Epidermal melanocyte (primary cell): Measurements from ENCODE around the gene LRRN2.

Source experiments
- DNase-seq: peaks from one replicate; pipeline ENCODE4 v3.0.0; 2011; ENCODE audit warnings: low spot score; ENCODE audit not compliant: insufficient read length

The LRRN2 gene

DNA sequence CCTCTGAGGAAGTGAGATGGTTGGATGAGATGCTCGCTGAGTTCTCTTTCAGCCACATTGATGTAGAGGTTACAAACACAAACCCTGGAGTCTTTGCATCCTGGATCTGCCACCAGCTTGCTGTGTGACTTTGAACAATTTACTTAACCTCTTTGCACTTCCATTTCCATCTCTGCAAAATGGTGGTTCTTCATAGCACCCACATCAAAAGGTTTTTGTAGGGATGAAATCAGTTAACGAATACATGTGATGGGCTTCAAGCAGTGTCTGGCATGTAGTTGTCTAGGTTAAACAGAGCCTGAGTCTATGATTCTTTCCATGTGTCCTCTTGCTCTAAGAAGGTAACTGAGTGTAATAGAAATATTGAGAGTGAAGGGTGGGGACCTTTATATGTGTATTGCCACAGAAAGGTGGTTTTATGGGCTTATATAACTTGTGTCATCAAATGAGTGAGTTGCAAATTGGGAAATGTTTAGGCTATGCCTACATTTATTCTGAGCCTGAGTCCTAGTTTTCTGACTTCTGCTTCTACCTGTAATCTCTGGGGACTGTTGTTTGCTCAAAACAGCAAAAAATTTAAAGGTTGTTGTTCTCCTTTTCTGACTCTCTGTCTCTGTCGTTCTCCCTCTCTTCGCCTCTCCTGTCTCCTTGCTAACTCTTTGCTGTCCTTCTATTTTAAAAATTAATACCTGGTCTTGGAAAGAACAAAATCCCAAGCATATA, 27.3 kb upstream of the LRRN2 start:
- DNase-seq, result no peak

DNA sequence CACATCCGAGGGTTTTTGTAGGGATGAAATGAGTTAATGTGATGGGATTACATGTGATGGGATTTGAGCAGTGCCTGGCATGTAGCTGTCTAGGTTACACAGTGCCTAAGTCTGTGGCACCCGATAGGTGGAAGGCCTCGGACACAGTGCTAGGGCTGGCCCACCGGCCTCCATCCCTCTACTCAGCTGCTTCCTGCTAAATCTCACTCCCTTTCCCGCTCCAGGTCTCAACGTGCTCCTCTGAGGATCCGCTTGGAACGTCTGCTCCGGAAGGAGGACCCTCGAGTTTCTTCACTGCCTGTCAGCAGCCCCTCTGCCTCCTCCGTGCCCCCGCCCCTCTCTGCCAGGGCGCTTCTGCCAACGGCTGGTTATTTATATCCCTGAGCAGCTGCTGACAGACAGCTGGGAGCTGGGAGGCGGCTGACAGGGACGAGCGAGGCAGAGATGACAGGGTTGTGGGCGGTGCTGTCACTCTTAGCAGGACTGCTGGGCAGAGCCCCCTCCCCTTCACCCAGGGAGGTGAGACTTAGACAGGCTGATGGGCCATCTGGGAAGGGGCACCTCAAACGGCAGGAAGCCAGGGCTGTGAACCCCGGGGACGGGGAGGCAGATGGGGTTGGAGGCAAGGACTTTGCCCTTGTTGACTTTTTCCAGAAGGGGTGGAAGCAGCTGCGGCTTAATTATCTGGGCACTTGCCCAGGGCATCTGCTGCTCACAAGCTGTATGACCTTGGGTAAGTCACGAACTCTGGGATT, 26.6 kb upstream of the LRRN2 start:
- DNase-seq, result no peak

- no peak for DNase-seq
Observed at GRCh38 chr1:204711103-204711946, 25.8 kb upstream of the LRRN2 start.

GRCh38 chr1:204709960-204710912, 24.7 kb upstream of the LRRN2 start:
- no peak for DNase-seq

DNA sequence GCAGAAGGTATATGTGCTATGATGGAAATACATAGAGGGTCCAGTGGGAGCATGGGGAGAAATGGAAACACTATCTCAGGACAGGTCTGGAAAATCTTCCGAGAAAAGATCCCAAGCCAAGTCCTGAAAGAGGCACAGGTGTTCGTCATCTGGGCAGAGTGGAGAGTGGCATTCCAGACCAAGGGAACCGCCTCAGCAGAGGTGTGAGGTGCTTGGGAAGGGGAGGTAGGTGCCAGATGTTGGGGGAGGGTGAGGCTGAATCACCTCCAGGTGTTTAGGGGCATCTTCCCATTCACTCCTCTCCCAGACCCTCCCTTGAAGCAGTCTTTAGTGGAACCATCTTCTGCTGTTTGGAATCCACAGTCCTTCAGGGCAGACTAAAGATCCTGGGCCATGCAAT, 23.5 kb upstream of the LRRN2 start:
- no peak for DNase-seq

- DNase-seq, result no peak
Observed at GRCh38 chr1:204706838-204707509, 21.4 kb upstream of the LRRN2 start.

DNA sequence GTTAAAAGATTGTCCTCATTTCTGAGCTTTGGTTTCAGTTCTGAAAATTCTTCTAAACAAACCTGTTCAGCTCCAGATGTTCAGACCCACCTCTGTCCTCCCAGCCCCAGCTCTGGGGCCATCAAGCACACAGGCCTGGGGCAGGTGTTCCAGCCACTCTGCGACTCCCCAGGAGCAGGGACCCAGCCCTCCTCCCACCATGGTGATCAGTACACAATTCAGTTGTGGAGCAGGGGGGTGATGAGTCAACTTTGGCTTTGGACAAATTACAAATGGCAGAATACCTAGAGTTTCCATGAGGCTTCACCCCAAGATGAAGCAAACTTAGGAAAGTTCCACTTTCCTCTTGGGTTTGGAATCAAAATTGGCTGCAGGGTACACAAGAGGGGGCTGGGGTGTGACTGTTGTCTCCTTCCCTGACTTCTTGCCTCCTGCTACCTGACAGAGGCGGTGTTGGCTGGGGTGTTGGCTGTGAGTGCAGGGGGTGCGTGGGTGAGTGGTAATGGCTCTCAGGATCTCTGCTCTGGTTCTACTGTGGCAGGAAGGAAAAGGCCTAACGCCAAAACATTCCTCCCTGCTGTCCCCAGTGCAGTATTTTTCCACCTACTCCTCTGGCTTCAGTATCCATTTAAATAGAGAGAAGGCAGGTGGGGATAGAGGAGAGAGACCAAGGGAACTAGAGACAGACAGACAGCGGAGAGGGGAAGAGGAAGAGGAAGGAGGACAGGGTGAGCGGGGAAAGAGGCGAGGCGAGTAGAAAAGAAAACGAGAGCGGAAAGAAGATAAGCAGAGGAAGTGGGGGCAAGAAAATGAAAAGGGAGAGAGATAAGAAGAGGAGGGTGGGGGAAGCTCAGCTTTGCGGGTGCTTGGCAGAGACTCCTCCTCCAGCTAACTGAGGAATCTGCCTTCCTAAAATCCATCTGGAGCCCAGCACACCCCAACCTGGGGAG, 20.6 kb upstream of the LRRN2 start:
- DNase-seq, result no peak

DNA sequence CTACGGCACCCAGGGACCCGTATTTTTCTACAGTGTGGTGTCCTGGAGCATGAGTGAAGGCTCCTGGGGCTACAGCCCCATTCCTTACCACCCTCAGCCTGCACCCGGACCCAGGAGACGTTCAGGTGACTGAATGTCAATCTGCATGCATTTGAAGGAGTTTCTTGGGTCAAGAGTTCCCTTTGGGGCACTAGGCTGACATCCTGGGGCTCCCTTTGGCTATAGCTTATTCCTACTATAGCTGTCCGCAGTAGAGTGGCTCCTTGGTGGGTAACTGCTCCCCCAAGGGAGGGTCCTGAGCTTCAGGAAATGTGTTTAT, 19.9 kb upstream of the LRRN2 start:
- no peak for DNase-seq

DNA sequence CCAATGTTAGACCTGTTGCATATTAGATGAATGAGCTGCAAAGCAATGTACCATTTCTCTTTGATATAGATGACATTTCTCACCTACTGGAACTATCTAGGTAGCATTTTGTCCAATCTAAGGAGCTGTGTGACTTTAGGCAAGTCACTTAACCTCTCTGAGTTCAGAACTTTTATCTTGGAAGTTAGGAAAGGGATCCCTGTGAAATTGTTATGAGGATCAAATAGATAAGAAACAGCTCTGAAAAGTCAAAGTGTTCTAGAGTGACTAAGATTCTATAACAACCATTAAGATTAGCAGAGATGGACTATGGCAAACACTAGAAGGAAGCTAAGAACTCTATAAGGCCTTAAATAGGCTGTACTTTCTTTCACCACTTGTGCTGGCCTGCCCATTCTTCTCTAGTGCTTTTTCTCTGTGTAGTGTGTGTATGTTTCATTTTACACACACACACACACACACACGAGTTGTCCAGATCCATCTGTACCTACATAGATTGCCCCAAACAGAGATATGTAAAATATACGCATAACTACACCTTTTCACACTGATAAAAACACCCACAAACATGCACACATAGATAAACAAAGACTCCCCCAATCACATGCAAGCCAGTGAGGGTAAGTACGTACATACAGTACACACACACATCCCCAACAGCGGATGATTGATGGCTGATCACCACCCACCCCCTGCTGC, 19.4 kb upstream of the LRRN2 start:
- DNase-seq, result no peak

DNA sequence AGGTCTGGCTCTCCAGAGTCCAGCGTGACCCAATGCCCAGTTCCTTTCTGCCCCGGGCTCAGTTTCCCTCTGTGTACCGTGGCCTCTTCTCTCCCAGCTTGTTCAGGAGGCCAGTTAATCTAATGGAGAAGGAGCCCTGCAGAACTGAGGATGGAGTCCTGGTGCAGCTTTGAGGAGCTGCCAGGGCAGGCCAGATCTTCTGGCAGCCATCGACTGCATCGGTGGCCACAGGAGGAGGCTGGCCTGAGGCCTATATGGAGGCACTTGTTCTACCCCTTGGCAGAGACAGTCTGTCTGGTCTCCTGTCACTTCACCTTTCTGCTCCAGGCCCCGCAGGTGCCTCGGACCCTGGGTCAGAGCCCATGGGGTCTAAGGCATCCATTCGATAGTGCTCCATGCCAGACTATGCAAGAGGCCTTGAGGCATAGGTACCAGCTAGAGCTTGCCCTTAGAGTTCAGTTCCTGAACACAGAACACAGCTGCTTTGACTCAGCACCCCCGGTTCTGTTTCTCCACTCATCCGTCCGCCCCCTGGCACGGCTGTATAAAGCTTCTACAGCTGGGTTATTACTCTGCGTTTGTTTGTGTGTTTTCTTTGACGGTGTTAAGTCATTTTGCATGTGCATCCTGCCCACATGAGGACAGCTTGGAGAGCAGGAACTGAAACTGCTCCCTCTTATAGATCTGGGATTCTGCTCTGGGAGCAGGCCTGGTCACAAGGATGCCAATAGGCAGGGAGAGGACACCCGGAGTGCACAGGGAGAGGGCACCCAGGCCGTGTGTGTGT, 18.5 kb upstream of the LRRN2 start:
- no peak for DNase-seq

DNA sequence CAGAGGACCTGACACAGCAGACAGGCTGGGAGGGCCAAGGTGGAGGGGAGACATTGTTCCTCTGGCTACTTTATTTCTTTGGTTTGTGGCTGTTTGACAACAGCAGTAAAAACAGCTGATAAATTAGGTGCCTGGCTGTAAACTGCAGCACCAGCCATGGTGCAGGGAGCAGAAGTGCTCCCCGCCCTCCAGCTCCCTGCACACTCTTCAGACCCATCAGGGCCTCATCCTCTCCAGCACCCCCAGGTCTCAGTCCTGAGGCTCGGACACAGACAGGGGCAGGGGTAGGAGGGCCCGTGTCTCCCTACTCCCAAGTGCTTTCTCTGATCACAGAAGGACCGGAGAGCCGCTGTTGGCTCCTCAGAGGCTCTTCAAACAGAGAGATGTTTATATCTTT, 17.7 kb upstream of the LRRN2 start:
- no peak for DNase-seq

DNA sequence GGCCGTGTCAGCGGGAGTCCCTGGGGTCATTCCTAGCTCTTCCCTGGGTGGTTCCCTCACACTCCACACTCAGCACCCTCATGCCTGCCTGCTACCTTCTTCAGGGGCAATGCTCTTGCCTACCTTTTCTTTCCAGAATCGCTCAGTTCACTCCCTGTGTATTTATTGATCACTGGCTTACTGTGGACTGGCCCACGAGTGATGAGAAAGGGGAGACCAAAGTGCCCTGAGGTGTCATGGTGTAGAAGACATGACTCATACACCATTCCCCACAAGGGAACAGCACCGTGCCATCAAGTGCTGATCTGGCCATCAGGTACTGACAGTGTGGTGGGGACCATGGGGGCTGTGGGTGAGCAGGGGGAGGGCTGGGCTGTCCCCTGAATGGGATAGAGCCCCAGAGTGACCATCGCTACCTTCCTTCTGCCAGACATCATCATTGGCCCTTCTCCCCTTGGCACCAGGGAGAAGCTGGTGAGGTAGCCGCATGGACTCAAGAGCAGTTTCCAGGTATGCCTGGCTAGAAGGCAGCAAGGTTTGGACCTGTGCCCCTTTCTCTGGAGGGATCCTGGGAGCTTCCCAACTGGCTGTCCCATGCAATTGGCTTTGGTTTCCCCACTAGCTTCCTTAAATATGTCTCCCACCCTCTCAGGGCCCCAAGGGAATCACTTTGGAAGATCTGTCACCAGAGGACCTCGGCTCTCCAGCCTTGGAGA, 17.2 kb upstream of the LRRN2 start:
- no peak for DNase-seq

DNA sequence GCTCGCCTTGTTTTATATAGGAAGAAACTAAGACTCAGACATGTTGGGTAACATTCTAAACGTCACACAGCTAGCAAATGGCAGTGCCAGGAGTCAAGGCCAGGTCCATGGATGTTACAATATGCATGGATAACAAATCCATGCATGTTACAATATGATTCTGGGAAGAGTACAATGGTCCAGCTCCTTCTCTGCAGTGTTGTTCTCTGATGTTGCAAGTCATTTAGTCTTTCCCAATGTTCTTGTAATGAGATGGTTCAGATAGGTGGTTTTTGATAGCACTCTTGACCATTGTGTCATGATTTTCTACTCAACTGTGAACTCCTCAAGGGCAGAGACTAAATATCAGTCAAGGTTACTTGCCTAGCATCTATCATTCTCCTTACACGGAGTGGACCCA, 15.7 kb upstream of the LRRN2 start:
- no peak for DNase-seq

DNA sequence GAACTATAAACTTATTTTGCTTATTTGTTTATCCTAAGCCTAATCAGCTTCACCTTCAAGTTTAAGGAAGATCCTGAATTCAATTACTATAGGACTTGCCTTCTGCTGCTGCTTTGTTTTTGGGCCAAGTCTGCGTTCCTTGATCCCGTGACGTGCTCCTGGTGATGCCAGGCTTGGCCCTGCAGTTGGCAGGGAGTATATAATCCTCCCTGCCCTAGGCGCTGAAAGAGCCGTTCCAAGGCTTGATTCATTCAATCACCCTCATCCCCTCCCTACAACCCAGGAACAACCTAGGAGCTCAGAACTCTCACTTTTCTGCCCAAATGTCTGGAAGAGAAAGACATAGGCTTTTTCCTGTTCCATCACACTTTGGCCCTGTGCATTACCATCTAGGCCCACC, 12.4 kb upstream of the LRRN2 start:
- DNase-seq, result no peak

- DNase-seq, result no peak
Observed at GRCh38 chr1:204696606-204697005, 11.1 kb upstream of the LRRN2 start.

DNA sequence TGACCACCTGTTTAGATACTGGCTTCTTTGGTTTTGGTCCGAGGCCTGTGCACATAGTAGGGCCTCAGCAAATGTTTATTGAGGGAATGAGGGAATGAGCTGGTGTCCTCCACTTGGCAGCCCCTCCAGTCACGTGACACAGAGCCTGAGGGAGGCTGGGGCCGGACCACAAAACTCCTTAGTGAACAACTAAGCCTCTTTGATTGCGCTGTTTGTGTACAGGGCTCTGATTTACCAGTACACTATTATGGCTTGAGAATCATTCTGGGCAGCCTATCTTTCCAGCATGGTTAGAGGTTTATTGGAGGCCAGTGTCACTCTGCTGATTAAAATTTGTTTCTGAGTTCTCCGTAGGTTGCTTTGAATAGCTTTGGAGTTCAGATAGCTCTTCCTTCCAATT, 10.2 kb upstream of the LRRN2 start:
- DNase-seq, result no peak

DNA sequence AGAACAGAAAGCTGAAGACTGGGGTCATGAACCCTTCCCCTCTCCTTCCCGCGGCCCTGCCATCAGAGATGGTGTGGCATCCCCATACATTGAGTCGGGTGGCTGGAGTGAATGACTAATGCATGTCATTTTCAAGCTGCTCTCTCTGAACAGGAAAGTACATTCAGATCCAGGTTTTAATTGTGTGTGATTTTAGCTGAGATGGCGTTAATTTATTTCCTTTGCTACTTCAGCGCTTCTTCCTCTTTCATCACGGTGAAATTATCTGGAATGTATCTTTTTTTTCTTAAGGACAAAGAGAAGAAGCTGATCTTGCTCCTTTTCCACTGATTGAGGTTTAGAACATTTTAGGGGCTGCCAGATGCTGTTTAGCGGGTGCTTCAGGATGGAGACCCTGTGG, 8.6 kb upstream of the LRRN2 start:
- DNase-seq, result no peak
